Globus pallidus (tissue), 1 donor: Measurements from ENCODE around the gene PPY.
"Not testable (repeated sequence)": the region's sequence is repeated elsewhere in the genome, so short reads cannot be mapped to it uniquely, and the experiment has no call there.

Experiments
- DNase-seq: peaks from one replicate; pipeline ENCODE4 v3.0.0-alpha.2; 2015; ENCODE audit warnings: low spot score

Gene PPY

DNA sequence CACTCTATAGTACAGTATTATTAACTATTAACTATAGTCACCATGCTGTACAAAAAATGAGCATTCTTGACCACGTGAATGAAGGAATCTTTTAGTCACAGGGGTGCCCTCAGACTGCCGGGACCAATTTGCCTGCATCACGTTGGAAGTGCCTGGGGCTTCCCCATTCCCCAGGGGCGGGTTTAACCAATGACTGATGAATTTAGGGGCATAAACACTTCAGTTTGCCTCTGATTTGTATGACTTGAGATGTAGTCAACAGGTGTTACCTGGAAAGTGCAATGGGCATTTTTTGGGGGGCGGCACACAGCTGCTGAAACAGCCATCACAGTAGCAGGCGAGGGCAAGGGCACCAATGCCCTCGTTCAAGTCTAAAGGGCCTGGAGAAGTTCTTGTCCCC lies 20.2 kb upstream of the PPY start:
- DNase-seq = no peak

DNA sequence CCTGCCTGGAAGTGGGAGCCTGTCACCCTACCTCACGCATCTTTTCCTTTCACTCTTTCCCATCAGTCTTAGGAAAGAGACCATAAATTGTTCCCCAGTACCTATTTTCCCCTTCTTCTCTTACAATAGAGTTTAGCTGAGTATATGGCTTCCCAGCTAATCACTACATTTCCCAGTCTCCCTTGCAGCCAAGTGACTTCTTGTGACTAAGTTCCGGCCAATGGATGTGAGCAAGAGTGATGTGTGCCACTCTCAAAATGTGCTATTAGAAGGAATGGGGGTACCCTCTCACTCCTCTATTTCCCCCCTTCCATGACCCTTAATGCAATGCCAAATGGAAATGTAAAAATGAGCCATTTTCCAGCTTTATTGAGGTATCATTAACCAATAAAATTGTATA lies 19.7 kb upstream of the PPY start:
- no peak for DNase-seq

DNA sequence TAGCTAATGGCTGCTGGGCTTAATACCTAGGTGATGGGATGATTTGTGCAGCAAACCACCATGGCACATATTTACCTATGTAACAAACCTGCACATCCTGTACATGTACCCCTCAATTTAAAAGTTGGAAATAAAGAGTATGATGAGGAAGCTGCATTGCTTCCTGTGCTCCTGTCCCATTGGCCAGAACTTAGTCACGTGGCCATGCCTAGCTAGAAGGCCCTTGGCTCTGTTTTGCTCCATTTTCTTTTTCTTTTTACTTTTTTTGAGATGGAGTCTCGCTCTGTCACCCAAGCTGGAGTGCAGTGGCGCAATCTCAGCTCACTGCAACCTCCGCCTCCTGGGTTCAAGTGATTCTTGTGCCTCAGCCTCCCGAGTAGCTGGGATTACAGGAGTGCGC lies 19.0 kb upstream of the PPY start:
- DNase-seq = not testable (repeated sequence)

DNA sequence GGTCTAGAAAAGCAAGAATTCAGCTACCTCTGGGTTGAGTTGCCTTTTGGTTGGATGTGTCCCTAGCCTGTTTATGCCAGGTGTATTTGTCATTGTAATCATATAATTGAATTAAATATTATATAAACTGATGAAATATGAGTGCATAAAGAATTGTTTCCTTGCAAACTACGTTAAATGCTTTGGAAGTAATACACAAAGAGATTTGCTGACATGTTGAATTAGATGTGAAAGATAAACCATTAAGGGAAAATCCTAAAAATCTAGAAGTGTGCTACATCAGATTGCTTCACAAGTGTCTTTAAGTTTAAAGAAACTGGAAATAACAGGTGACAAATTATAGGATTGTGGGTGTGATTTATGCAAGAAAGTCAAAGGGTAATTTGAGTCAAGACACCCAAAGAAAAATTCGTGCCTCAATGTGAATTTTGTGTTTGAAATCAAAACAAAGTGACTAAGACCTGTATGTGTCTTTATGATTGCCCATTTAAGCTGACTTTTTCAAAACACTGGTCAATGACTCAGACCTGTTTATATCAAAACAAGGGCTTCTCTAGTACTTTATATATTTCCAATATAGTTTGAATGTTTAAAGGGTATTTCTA lies 16.6 kb upstream of the PPY start:
- no peak for DNase-seq

DNA sequence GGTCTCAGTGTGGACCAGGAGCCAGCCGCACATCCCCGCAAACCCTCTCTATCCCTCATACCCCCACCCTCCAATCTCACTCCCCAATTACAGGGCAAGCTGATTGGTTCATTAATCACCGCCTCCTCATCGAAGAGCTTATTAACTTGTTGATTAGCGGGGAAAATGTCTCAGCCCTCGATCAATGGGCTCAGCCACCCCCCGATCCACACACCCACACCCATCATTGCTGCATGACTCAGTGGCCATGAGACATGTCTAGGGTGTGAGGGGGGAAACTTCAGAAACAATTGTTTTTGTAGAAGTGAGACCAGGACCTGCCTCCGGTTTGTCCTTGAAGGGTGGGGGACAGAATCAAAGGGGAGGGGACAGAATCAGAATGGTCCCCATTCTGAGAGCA lies 13.9 kb upstream of the PPY start:
- DNase-seq = no peak

DNA sequence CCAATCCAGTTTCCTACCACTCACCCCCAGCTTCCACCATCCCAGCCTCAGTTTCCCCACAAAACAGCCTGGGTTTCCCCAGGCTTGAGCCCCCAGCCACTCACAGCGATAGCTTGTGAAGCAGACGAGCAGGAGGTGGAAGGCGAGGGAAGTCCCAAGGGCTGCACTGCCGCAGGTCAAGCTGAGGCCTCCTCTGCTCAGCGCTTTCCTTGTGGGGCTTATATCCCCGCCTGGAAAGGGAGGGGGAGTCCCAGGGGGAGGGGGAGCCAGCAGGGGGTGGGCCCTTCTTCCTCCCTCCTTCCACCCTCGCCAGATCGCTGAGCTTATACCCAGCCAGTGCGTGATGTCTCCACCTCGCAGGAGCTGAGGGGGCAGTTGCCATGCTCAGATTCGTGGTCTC lies 11.5 kb upstream of the PPY start, which contains the start of gene PYY:
TSS of gene PYY (minus strand) at position 195 of the 400 bp plus-strand sequence. CDS start 457 bp downstream, outside the sequence.
- no peak for DNase-seq

DNA sequence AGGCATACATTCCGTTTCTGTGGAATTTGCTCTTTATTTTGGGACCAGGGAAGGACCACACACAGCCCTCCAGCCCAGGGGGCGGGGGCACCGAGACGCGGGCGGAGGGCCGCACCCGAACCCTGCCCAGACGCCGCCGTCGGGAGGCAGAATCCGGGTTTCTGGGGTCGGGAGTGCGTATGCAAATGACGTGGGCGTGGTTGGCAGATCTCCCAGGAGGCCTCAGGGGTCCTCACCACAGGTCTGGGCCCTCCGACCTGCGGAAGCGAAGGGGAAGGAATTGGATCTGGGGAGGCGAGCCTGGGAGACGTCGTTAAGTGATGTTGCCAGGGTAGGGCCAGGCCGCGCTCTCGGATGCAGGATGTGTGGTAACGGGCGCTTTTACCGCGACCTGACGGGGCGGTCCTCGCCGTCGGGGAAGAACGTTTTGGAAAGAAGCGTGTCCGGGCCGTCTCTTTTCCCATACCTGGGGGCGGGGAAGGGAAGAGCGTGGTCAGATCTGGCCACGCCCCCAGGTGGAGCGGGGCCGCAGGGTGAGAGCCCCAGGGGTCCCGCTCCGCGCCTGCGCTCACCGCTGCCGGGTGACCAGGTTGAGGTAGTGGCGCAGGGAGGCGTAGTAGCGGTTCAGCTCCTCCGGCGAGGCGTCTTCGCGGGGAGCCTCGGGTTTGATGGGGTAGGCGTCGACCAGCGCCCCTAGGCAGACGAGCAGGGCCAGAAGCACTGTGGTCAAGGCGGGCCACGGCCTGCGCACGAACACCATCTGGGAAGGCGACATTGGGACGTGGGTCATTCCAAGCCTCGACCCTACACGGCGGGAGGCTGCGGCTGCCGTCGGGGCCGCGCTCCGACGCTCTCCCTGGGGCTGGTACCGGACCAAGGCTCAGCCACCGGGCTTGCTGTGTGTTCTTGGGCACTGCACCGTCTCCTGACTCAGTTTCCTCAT lies 10.7 kb upstream of the PPY start:
- DNase-seq = no peak

DNA sequence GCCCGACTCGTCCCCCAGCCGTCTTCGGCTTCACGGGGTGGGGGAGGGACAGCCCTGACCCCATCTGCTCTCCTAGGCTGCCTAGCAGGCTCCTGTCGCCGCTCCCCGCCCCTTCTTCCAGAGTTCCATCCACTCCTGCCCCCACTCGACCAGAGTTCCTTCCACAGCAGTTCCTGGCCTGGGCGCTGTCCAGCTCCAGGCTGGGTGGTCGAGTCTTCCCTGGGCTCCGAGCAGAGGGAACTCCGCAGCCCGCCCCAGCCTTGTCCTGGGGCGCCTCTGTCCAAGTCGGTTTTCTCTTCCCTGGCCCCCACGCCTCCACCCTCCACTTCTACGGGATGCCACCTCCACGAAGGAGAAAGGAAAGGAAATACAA lies 10.1 kb upstream of the PPY start:
- no peak for DNase-seq

DNA sequence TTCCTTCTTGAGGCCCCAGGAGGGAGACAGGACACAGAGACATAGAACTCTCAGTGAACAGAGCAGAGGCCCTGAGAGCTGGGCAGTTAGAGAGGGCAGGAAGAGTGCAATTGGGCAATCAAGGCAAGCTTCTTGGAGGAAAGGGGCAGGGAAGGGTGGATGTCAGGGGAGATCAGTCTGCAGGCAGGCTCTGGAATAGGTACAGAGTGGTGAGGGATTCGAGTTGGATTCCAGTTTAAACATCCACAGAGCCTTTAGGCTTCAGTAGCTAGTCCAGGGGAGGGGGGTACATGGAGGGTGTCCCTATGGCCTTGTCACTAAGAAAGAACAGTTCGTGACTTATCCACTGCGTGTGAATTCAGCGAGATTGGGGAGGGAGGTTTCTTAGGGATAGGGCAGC lies 9.5 kb upstream of the PPY start:
- no peak for DNase-seq

DNA sequence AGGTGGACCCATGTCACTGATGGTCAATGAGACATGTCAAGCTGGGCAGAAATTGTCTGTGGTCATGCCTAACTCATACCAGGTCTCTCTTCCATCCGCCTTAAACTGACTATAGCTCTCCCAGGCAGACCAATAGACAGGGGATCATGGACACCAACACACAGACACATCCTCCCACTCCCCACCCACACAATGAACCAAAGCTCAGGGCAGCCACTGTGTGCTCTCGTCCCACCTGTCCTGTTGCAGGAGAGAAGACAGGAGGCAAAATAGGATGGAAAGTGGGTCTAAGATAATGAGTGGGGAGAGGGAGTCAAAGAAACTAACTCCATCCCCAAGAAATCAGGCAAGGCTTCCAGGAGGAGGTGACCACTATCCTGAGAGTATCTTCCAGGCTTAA lies 8.3 kb upstream of the PPY start:
- no peak for DNase-seq

DNA sequence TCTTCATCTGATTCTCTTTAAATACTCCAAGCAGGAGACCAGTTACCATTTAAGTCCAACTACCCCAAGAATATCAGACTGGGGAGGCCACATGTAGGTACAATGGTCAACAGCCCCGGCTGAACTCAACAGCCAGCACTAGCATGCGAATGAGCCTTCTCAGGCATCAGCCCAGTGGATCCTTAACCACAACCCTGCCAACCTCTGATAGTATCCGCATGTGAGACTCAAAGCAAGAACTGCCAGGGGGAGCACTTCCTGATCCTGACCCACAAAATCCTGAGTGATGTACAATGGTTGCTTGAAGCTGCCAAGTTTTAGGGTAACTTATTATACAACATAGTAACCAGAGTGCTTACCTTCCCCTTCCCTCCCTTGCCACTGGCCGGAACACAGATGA lies 7.5 kb upstream of the PPY start:
- no peak for DNase-seq

DNA sequence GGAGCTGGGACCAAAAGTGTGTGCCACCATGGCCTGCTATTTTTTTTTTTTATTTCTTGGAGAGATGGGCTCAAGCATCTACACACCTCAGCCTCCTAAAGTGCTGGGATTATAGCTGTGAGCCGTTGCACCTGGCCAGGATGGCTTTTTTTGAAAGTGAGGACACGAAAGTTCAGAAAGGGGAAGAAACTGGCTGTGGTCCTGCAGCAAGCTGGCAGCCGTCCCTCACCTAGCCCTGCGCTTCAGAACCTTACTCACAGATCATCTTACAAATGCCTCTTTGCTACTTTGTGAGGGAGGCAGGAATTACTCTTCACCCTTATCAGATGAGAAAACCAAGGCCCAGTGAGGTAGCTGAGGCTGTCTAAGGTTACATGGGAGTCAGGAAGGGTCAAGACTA lies 4.5 kb upstream of the PPY start:
- DNase-seq = no peak

DNA sequence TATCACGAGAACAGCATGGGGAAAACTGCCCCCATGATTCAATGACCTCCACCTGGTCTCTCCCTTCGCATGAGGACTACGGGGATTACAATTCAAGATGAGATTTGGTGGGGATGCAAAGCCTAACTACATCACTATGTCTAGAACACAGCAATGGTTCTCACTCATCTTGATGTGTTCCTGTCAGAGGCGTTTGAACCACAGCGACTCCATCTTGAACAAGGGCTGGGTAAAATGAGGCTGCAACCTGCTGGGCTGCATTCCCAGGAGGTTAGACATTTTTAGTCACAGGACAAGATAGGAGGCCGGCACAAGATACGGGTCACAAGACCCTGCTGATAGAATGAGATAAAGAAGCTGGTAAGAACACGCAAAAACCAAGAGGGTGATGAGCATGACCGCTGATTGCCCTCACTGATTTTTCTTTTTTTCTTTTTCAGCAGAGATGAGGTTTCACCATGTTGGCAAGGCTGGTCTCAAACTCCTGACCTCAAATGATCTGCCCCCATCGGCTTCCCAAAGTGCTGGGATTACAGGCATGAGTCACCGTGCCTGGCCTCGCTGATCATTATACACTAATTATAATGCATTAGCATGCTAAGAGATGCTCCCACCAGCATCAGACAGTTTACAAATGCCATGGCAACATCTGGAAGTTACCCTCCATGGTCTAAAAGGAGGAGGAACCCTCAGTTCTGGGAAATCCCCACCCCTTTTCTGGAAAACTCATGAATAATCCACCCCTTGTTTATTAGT lies 3.0 kb upstream of the PPY start:
- no peak for DNase-seq

DNA sequence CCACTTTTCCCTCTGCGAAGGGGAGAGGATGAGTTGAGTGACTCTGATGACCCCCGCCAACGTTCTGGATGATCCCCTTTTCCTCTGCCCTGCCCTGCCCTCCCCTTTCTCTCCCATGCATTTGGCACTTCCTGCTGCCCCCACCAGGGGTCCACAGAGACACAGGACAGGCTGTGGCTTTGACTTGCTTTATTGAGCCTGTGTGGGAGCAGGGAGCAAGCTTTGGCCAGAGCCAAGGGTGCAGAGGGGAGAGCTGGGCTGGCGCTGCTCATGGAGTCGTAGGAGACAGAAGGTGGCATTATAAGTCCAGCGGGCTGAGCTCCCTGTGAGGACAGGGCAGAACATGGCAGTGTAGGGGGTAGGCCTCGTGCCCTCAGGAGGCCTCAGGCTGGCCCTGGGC lies 1.6 kb downstream of the PPY start:
- no peak for DNase-seq

DNA sequence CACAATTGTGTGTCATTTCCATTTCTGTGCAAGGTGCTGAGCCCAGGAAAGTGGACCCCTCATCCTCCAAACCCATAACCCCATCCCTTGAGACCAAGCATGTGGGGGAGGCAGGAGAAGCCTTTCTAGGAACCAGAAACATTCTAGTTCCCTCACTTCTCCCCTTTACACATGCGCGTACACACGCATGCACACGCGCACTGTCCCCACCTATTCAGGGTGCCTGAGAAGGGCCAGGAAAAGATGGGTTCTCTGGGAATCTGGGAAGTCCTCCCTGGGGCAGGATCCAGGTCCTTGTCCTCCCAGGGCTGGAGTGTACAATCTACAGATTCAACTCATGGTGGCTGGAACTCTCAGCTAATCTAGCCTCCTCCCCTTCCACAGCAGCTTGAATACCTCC lies 2.4 kb downstream of the PPY start:
- DNase-seq = no peak

DNA sequence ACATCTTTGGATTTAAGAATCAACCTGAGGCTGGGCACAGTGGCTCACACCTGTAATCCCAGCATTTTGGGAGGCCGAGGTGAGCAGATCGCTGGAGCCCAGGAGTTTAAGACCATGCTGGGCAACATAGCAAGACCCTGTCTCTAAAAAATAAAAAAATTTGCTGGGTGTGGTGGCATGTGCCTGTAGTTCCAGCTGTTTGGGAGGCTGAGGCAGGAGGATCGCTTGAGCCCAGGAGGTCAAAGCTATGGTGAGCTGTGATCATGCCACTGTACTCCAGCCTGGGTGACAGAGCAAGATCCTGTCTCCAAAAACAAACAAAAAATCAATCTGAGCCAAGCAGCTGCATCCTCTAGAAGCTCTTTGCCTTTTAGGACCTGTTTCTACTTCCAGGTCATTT lies 2.8 kb downstream of the PPY start:
- DNase-seq = not testable (repeated sequence)

DNA sequence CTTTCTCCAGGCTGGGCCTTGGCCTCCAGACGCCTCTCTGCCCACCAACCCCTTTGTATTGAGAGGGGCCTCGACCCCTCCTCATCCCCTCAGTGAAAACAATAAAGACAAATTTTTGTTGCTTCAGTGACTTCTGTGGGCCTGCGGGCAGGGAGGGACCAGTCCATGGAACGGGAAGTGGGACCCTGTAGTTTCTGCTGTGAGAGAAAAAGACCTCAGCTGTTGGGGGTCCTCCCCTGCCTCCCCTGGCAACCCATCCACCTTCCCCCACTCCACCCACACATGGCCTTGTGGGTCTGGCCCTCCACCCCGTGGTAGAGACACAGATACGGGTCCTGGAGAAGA lies 3.5 kb downstream of the PPY start:
- no peak for DNase-seq

DNA sequence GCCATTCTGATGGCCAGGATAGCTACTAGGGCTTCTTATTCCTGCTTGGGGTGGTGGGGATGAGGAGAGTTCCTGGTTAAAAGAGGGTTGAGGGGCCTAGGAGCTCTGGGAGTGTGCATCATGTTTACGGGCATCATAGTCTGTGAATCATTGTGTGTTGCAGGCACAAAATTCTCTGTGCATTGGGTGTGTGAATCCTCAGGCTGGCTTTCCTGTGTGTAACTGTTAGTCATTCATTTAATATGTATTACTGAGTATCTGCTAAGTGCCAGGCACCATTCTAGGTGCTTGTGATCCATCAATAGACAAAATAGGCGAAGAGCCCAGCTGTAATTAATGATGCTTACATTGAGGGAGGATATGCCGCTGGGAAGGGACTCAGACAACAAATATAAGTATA lies 5.8 kb downstream of the PPY start:
- no peak for DNase-seq

DNA sequence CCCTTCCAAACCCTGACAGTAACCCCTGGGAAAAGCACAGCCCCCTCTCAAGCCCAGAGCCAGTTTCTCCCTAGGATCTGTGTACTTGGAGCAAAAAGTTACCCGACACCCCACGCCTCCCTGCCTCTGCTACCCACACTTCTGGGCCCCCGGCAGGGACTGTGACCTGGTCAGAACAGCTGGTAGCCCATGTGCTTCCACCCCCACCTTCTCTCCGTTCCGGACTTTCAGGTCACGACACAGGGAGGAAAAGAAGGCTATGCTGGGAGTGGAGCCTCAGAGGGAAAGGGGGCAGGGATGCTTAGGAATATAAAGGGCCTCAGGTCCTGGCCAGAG lies 6.4 kb downstream of the PPY start:
- no peak for DNase-seq

DNA sequence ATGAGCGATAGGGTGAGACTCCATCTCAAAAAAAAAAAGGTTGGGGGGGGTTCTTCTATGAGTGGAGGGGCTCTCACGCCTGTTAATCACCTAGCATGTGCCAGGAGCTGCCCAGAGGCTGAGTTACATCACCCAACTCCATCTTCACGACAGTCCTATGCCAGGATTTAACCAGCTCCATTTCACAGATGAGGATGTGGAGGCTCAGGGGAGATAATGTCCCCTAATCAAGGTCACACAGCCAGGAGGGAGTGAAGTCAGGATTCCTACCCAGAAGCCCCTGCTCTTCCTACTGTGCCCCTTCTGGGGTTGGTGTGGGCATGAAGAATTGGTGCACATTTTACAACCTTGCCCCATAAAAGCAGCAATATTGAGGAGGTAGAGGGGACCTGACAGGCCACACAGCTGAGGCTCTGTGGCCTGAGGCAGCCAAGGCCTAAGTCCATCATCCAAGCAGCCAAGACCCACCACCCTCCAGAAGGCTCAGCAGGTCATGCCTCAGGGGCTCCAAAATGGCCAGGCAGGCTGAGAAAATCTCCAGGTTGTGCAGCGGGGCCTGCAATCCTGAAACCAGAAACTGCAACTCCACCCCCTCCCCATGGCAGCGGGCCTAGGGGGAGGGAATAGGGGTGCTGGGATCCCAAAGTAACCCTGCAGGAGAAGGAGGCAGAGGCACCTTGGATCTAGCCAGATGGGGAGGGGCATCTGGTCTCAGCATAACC lies 6.9 kb downstream of the PPY start:
- no peak for DNase-seq

DNA sequence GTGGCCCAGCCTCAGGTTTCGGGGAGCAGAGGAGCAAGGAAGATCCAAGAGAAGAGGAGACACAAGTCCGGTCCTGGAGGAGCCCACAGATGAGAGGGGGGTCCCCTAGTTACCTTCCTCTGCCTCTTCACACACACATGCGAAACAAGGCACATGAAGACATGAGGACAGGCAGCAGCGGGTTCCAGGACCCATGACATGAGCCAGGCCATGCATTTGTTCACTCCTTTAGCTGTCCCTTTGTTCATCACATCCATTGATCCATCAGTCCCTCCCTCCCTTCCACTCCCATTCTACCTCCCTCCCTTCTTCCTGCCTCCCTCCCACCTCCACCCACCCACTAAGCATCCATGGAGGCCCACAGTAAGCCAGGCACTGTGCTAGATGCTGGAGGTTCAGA lies 9.4 kb downstream of the PPY start:
- no peak for DNase-seq

DNA sequence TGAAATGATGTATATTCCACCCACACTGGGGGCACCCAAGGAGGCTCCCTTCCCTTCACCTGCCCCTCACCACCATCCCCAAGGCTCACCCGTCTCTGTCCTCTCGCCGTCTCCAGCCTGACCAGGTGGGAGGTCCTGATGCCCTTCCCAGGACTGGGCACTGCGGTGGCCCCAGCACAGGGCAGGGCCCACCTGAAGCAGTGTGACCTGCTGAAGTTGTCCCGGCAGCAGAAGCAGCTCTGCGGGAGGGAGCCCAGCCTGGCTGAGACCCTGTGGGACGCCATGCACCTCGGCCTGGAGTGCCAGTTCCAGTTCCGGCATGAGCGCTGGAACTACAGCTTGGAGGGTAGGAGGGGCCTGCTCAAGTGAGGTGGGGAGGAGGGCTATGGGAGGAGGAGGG lies 9.9 kb downstream of the PPY start:
- DNase-seq = no peak
